ENCODE data around the gene CETP. TPM values are rescaled to one million over a fixed set of nuclear protein-coding genes. Genes with fewer than 3 reads are reported as not detected.
"Not testable (repeated sequence)": the region's sequence is repeated elsewhere in the genome, so short reads cannot be mapped to it uniquely, and the experiment has no call there.

Gene CETP
- total RNA-seq, 1 donor from 2014 or later, result 1.1 TPM

- Histone ChIP-seq H3K4me3 (no peak overlapping the region), H3K27me3 (ENCODE audit: low read depth) (no peaks in the 10 kb centered on the region), H3K4me1 (peaks cover 3% of the 10 kb centered on the region), H3K9me3 (no peaks in the 10 kb centered on the region), H3K27ac (no peak overlapping the region), H3K36me3 (no peaks in the 10 kb centered on the region)
- intact Hi-C loops (cut with DNase I), result no loop called here
- no peak for ATAC-seq
- TF ChIP-seq CTCF (IDR thresholded peaks at IDR 0.05), result no peak
- no peak for DNase-seq
Measured at GRCh38 chr16:56970934-56971767, 9.4 kb downstream of the CETP start.

- Histone ChIP-seq H3K4me3 (no peak overlapping the region), H3K4me1 (no peaks in the 10 kb centered on the region), H3K27me3 (ENCODE audit: low read depth) (no peaks in the 10 kb centered on the region), H3K27ac (no peak overlapping the region), H3K9me3 (no peaks in the 10 kb centered on the region), H3K36me3 (no peaks in the 10 kb centered on the region)
- DNase-seq, result no peak
- no peak for TF ChIP-seq CTCF (IDR thresholded peaks at IDR 0.05)
- no peak for ATAC-seq
- intact Hi-C loops (cut with DNase I), result no loop called here
Measured at GRCh38 chr16:56971768-56972043, 10.0 kb downstream of the CETP start.

- Histone ChIP-seq H3K36me3 (no peaks in the 10 kb centered on the region), H3K4me1 (no peaks in the 10 kb centered on the region), H3K27me3 (ENCODE audit: low read depth) (no peaks in the 10 kb centered on the region), H3K4me3 (no peak overlapping the region), H3K27ac (no peak overlapping the region), H3K9me3 (no peaks in the 10 kb centered on the region)
- ATAC-seq (no peak), DNase-seq (no peak)
- TF ChIP-seq CTCF (IDR thresholded peaks at IDR 0.05), result no peak
- intact Hi-C loops (cut with DNase I), result no loop called here
Measured at GRCh38 chr16:56972403-56973293, 10.9 kb downstream of the CETP start.

GRCh38 chr16:56973294-56973689 lies 11.5 kb downstream of the CETP start:
- no peaks in the 10 kb centered on the region for H3K36me3 ChIP-seq
- no peak for TF ChIP-seq CTCF (IDR thresholded peaks at IDR 0.05)
- ATAC-seq (no peak), DNase-seq (no peak)
- intact Hi-C loops (cut with DNase I), result no loop called here
- H3K4me3 ChIP-seq, result no peak overlapping the region
- no peaks in the 10 kb centered on the region for H3K27me3 ChIP-seq (ENCODE audit: low read depth)
- no peaks in the 10 kb centered on the region for H3K9me3 ChIP-seq
- H3K27ac ChIP-seq, result no peak overlapping the region
- H3K4me1 ChIP-seq, result no peaks in the 10 kb centered on the region

- ATAC-seq; DNase-seq; H3K4me3 ChIP-seq; H3K4me1 ChIP-seq; H3K27ac ChIP-seq; H3K36me3 ChIP-seq; intact Hi-C loops (cut with DNase I); H3K27me3 ChIP-seq (ENCODE audit: low read depth); H3K9me3 ChIP-seq: not testable (repeated sequence)
Measured at GRCh38 chr16:56973899-56974298, 12.1 kb downstream of the CETP start.

All from lower lobe of right lung (tissue), 2 donors.